ENCODE results near the gene COL17A1.

GRCh38 chr10:104014176-104014575, 71.5 kb downstream of the COL17A1 start:
- TF ChIP-seq, protein P1, sequence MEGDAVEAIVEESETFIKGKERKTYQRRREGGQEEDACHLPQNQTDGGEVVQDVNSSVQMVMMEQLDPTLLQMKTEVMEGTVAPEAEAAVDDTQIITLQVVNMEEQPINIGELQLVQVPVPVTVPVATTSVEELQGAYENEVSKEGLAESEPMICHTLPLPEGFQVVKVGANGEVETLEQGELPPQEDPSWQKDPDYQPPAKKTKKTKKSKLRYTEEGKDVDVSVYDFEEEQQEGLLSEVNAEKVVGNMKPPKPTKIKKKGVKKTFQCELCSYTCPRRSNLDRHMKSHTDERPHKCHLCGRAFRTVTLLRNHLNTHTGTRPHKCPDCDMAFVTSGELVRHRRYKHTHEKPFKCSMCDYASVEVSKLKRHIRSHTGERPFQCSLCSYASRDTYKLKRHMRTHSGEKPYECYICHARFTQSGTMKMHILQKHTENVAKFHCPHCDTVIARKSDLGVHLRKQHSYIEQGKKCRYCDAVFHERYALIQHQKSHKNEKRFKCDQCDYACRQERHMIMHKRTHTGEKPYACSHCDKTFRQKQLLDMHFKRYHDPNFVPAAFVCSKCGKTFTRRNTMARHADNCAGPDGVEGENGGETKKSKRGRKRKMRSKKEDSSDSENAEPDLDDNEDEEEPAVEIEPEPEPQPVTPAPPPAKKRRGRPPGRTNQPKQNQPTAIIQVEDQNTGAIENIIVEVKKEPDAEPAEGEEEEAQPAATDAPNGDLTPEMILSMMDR (IDR thresholded peaks at IDR 0.05), result no peak
- no peak for TF ChIP-seq POLR2A (IDR thresholded peaks at IDR 0.05)
